Stomach (tissue), 4 donors: ENCODE measurements around the gene TRPV3.

Source experiments
- EP300 ChIP-seq: sonication (generic); formaldehyde crosslinking; IDR thresholded peaks from one replicate; pipeline ENCODE4 v1.6.1; 2017; ENCODE audit warnings: antibody characterized with exemption
- POLR2A ChIP-seq, 4 donors: fragments of 450-650 bp; IDR thresholded peaks; one replicate each; pipeline ENCODE4 v1.6.1; 2016; ENCODE audit warnings: antibody characterized with exemption in 4 of 4, control low read depth in 2 of 4, mild to moderate bottlenecking in 1 of 4, moderate library complexity in 1 of 4
- POLR2AphosphoS5 ChIP-seq, 3 donors: sonication (generic); formaldehyde crosslinking; IDR thresholded peaks; one replicate each; pipeline ENCODE4 v1.6.1; 2016; ENCODE audit warnings: antibody characterized with exemption in 3 of 3
- TF ChIP-seq, protein P1 (sequence below), 7 experiments: fragments of 450-650 bp in 4 of 7; fragments of 200-600 bp in 3 of 7; sonication (generic) in 3 of 7; IDR thresholded peaks; one replicate each; pipeline ENCODE4 v1.5.1; 2016 to 2019; ENCODE audit warnings: antibody characterized with exemption in 7 of 7, control low read depth in 2 of 7, mild to moderate bottlenecking in 1 of 7

DNA sequence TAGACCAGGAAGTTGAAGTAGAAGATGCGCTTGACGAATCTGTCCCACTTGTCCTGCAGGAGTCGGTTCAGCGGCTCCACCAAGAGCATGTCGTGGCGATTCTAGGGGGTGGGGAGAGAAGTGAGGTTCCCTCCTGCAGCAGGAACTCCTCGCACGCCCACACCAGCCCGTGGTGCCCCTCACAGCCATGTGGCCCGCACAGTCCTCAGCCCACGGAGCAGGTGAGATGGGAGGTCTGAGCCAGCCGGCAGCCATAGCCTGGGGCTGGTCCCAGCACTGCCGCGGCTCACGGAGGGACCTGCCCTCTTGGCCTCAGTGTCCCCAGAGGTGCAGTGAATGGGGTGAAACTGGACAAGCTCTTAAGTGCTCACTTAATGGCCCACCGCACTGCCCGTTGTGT, 28.2 kb upstream of the TRPV3 start:
- TF ChIP-seq EP300 (no peak), POLR2A (IDR thresholded peaks at IDR 0.05) (no peak), POLR2AphosphoS5 (IDR thresholded peaks at IDR 0.05) (no peak)
- TF ChIP-seq, protein P1, sequence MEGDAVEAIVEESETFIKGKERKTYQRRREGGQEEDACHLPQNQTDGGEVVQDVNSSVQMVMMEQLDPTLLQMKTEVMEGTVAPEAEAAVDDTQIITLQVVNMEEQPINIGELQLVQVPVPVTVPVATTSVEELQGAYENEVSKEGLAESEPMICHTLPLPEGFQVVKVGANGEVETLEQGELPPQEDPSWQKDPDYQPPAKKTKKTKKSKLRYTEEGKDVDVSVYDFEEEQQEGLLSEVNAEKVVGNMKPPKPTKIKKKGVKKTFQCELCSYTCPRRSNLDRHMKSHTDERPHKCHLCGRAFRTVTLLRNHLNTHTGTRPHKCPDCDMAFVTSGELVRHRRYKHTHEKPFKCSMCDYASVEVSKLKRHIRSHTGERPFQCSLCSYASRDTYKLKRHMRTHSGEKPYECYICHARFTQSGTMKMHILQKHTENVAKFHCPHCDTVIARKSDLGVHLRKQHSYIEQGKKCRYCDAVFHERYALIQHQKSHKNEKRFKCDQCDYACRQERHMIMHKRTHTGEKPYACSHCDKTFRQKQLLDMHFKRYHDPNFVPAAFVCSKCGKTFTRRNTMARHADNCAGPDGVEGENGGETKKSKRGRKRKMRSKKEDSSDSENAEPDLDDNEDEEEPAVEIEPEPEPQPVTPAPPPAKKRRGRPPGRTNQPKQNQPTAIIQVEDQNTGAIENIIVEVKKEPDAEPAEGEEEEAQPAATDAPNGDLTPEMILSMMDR (IDR thresholded peaks at IDR 0.05): no peak
